GM19397 (cell line): ENCODE measurements around the gene PPIL6.
"Not testable (repeated sequence)": the region's sequence is repeated elsewhere in the genome, so short reads cannot be mapped to it uniquely, and the experiment has no call there.

Source experiments
- ATAC-seq: cut with Tn5 transposase; IDR thresholded peaks from one replicate; pipeline ENCODE4 v1.9.1; 2021; ENCODE audit warnings: mild to moderate bottlenecking, moderate library complexity; ENCODE audit not compliant: unreplicated experiment

The PPIL6 gene

GRCh38 chr6:109369728-109370127 is 70.7 kb downstream of the PPIL6 start:
- ATAC-seq, result no peak

GRCh38 chr6:109364382-109365078 is 75.9 kb downstream of the PPIL6 start:
- not testable (repeated sequence) for ATAC-seq

DNA sequence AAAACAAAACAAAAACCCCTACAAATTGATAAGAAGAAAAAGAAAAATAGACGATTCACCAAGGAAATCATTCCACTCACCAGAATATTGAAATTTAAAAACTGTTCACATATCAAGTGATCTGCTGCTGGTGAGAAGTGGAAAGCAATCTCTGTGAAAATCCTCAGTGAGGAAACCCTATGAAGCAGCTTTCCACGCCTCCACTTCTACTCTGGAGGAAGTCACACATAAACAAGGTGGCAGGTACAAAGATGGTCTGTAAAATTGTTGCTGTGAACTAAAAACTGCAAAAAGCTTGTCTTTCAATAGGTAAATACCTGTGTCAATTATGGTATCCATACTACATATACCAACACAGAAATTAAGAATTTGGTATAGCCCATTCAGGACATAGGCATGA is 76.7 kb downstream of the PPIL6 start:
- ATAC-seq, result no peak

GRCh38 chr6:109362102-109362884 is 78.1 kb downstream of the PPIL6 start:
- no peak for ATAC-seq

GRCh38 chr6:109360791-109361190 is 79.6 kb downstream of the PPIL6 start:
- ATAC-seq, result no peak

DNA sequence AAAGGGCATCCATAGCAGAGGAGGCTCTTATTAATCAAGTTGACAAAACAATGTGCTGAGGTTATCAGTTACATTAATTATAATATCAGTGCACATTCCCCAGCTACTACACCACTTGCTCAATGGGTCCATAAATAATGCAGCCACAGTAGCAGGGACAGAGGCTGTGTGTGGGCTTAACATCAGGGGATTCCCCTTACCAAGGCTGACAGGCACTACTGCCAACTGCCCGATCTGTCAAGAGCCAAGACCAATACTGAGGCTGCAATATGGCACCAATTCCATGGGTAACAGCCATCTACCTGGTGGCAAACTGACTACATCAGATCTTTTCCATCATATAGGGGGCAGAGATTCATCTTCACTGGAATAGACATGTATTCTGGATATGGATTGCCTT is 80.1 kb downstream of the PPIL6 start:
- no peak for ATAC-seq

DNA sequence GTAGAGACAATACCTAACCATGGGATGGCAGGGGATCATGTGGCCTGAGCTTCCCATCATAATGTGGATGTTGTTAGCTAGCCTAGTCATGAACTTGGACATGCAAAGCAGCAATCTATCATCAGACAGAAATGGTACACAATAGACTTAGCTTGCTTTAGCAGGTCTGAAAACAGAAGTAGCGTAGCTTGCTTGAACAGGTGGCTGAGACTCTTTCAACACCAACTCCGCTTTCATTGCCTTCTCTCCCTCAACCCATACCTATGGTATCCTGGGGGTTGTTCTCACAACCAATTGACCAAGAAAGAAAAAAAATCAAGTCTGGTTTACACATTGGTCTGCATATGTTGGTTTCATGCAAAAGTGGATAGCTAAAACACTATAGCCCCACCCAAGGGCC is 81.2 kb downstream of the PPIL6 start:
- no peak for ATAC-seq

- no peak for ATAC-seq
Measured at GRCh38 chr6:109358204-109358603, 82.2 kb downstream of the PPIL6 start.

- no peak for ATAC-seq
Measured at GRCh38 chr6:109356237-109356636, 84.2 kb downstream of the PPIL6 start.

GRCh38 chr6:109351231-109352130 is 88.9 kb downstream of the PPIL6 start:
- ATAC-seq, result no peak

GRCh38 chr6:109349419-109349987 is 90.9 kb downstream of the PPIL6 start:
- ATAC-seq, result no peak

DNA sequence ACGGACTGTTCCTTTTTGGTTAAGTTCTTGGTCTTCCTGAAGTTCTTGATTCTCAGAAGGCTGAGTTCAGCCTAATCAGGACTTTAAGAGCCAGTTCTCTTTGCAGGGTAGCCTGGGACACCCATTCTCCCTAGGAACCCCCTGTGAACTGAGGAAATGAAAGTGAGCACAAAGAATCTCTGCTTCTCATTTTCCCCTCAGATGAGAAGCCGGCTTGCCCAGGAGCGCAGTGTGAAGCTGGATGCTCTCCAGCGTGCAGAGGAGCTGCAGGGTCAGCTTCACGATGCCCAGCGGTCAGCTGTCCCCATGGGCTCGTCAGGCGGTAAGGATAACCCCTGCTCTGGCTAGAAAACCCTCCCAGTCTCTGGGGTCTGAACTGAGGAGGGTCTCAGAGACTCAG is 92.2 kb downstream of the PPIL6 start:
- ATAC-seq, result no peak

GRCh38 chr6:109347779-109348178 is 92.6 kb downstream of the PPIL6 start:
- ATAC-seq, result no peak

GRCh38 chr6:109345986-109346385 is 94.4 kb downstream of the PPIL6 start:
- no peak for ATAC-seq

- ATAC-seq, result no peak
Measured at GRCh38 chr6:109344226-109344625, 96.2 kb downstream of the PPIL6 start.

DNA sequence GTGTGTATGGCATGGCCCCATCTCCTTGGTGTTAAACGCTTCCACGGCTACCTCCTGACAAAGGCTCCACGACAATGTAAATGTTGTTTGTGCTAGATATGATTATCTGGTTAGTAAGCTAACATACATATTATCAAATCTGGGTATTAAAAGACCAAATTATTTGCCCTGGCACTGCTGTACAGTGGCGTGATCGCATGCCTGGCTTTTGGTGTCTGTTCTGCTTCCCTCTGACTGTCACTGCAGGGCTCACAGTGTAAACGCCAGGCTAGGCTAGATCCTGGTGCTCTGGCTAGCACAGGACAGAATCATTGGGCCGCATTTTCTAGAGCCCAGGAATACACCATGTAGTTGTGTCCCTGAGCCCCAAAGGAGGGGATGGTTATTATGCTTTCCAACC is 96.9 kb downstream of the PPIL6 start:
- no peak for ATAC-seq

DNA sequence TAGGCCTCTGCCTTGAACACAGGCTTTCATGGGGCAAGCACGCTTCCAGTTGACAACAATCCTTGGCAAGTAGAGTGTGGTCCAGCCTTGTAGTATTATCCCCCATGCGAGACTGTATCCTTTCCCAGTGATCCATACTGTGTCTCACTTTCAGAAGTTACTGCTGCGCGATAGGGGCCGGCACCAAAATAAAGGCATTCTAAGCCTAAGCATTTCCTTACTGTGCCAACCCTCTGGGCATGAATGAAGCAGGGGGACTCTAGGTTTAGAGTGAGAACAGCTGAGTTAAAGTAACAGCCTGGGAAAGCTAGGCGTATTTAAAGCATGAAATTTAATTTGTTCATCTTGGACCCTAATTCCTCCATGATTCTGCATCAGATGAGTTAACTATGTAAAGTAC is 97.5 kb downstream of the PPIL6 start:
- ATAC-seq, result no peak

GRCh38 chr6:109342506-109342905 is 97.9 kb downstream of the PPIL6 start:
- no peak for ATAC-seq

GRCh38 chr6:109340811-109341210 is 99.6 kb downstream of the PPIL6 start:
- ATAC-seq, result no peak
